Measurements from ENCODE around the gene SOCS3. TPM values are rescaled to one million over a fixed set of nuclear protein-coding genes. Genes with fewer than 3 reads are reported as not detected.

Gene SOCS3
- total and polyA plus RNA-seq, 10 of the 15 experiments (the other 5 are each of a cell fraction or from before 2014, with no cell fraction given): 0.05 to 3.9 (median 1.0) TPM

GRCh38 chr17:78394209-78394608 lies 34.3 kb upstream of the SOCS3 start:
- BruUV-seq (replicated peaks): no TSS peak
- ChIA-PET CTCF (no interaction called here), SMC1A (ENCODE audit: uncharacterized antibody, unreplicated experiment) (no interaction called here), POLR2A (no interaction called here), RAD21 (ENCODE audit: unreplicated experiment) (no interaction called here)
- in situ Hi-C loops (cut with MboI): no loop called here
- no peak for FAIRE-seq
- intact Hi-C loops (cut with micrococcal nuclease; ENCODE audit: unreplicated experiment): no loop called here
- H3K27ac ChIP-seq (ENCODE audit: control insufficient read depth, insufficient read depth): no peak overlapping the region
- WGBS (ENCODE audit: insufficient coverage, insufficient replicate concordance, low lambda C conversion rate, missing lambda C conversion rate): 98% methylated on average over 5 of the region's 7 CpGs
- no peak overlapping the region for H3K4me2 ChIP-seq (ENCODE audit: control insufficient read depth, insufficient read depth)
- peaks cover 36% of the 10 kb centered on the region for H3K79me2 ChIP-seq (ENCODE audit: control insufficient read depth, insufficient read depth, low read length)
- H2AFZ ChIP-seq (ENCODE audit: control insufficient read depth, low read depth, low read length): no peak overlapping the region
- H3K27me3 ChIP-seq (replicated peaks in 1 of 2; ENCODE audit: control insufficient read depth in 2 of 2, insufficient read depth in 2 of 2, low read length in 1 of 2): no peaks in the 10 kb centered on the region
- ATAC-seq: no peak
- no peak for DNase-seq (ENCODE audit: low read depth, low spot score)
- H3K4me1 ChIP-seq (ENCODE audit: control insufficient read depth, insufficient read depth, low read length): peaks cover 27% of the 10 kb centered on the region
- H3K36me3 ChIP-seq (ENCODE audit: control insufficient read depth in 2 of 2, insufficient read depth in 2 of 2, low read length in 1 of 2): peaks cover 27 to 38% of the 10 kb centered on the region in 2 experiments
- no peaks in the 10 kb centered on the region; the same call in none of the 2 replicates for H4K20me1 ChIP-seq (ENCODE audit: control insufficient read depth, insufficient read depth)
- H3K4me3 ChIP-seq: no peak overlapping the region
- H3K9me3 ChIP-seq (replicated peaks; ENCODE audit: control insufficient read depth, insufficient read depth, low read length): no peaks in the 10 kb centered on the region
- no peak overlapping the region for H3K9ac ChIP-seq (ENCODE audit: control insufficient read depth, insufficient read depth, low read length)
- TF ChIP-seq LARP7 (IDR thresholded peaks at IDR 0.05) (no peak), PKNOX1 (IDR thresholded peaks at IDR 0.05) (no peak), TCF3 (IDR thresholded peaks at IDR 0.05; ENCODE audit: borderline replicate concordance, insufficient read depth, low read depth, low read length) (no peak), NR2C2 (IDR thresholded peaks at IDR 0.05; ENCODE audit: borderline replicate concordance, control insufficient read depth, insufficient read length, low read depth) (no peak), KAT2A (conservative IDR thresholded peaks at IDR 0.05; ENCODE audit: control insufficient read depth, low read depth, low read length) (no peak), NR2F1 (conservative IDR thresholded peaks at IDR 0.05) (no peak), CHD4 (IDR thresholded peaks at IDR 0.05) (no peak), CEBPZ (IDR thresholded peaks at IDR 0.05; ENCODE audit: low read depth, low read length) (no peak), SIN3A (IDR thresholded peaks at IDR 0.05; ENCODE audit: low read depth, low read length) (no peak), KLF5 (IDR thresholded peaks at IDR 0.05; ENCODE audit: partially characterized antibody) (no peak), TARDBP (IDR thresholded peaks at IDR 0.05; ENCODE audit: borderline replicate concordance) (no peak), EED (IDR thresholded peaks at IDR 0.05; ENCODE audit: low read depth) (no peak), YBX1 (IDR thresholded peaks at IDR 0.05) (no peak), HDGF (IDR thresholded peaks at IDR 0.05) (no peak), ZSCAN29 (IDR thresholded peaks at IDR 0.05) (no peak), YY1 (IDR thresholded peaks at IDR 0.05; ENCODE audit: low read depth, low read length) (no peak)
